NCI-H128 (cell line): ENCODE results near the gene PCSK6.

ENCODE experiments used
- DNase-seq: peaks from one replicate; lab custom pipeline; 2025; ENCODE audit not compliant: unreplicated experiment; lab: John Stamatoyannopoulos, UW

Gene PCSK6

GRCh38 chr15:101483462-101483861 is 6.0 kb downstream of the PCSK6 start:
- no peak for DNase-seq

GRCh38 chr15:101482526-101483371 is 6.8 kb downstream of the PCSK6 start:
- DNase-seq: no peak

- no peak for DNase-seq
Observed at GRCh38 chr15:101481917-101482525, 7.5 kb downstream of the PCSK6 start.

GRCh38 chr15:101481381-101481705 is 8.2 kb downstream of the PCSK6 start:
- DNase-seq: no peak

GRCh38 chr15:101480613-101481380 is 8.7 kb downstream of the PCSK6 start:
- no peak for DNase-seq

GRCh38 chr15:101479851-101480612 is 9.5 kb downstream of the PCSK6 start:
- no peak for DNase-seq

- no peak for DNase-seq
Observed at GRCh38 chr15:101479342-101479845, 10.1 kb downstream of the PCSK6 start.

- DNase-seq: no peak
Observed at GRCh38 chr15:101478701-101479341, 10.7 kb downstream of the PCSK6 start.

GRCh38 chr15:101477851-101478362 is 11.6 kb downstream of the PCSK6 start:
- no peak for DNase-seq

- no peak for DNase-seq
Observed at GRCh38 chr15:101476756-101477155, 12.8 kb downstream of the PCSK6 start.

- no peak for DNase-seq
Observed at GRCh38 chr15:101474983-101475382, 14.5 kb downstream of the PCSK6 start.

GRCh38 chr15:101474233-101474632 is 15.3 kb downstream of the PCSK6 start:
- DNase-seq: no peak

- no peak for DNase-seq
Observed at GRCh38 chr15:101472033-101472432, 17.5 kb downstream of the PCSK6 start.

GRCh38 chr15:101470548-101471239 is 18.8 kb downstream of the PCSK6 start:
- no peak for DNase-seq

- DNase-seq: no peak
Observed at GRCh38 chr15:101469520-101470288, 19.8 kb downstream of the PCSK6 start.

GRCh38 chr15:101466188-101466587 is 23.3 kb downstream of the PCSK6 start:
- no peak for DNase-seq

GRCh38 chr15:101464999-101465669 is 24.4 kb downstream of the PCSK6 start:
- DNase-seq: no peak

GRCh38 chr15:101464256-101464998 is 25.1 kb downstream of the PCSK6 start:
- no peak for DNase-seq
